HG03039 (cell line): Measurements from ENCODE around the gene PRSS16.
"Not testable (repeated sequence)": the region's sequence is repeated elsewhere in the genome, so short reads cannot be mapped to it uniquely, and the experiment has no call there.

ENCODE experiments used
- ATAC-seq: cut with Tn5 transposase; IDR thresholded peaks from one replicate; pipeline ENCODE4 v1.9.1; 2021; ENCODE audit warnings: mild to moderate bottlenecking, moderate library complexity; ENCODE audit not compliant: unreplicated experiment

Gene PRSS16

GRCh38 chr6:27247133-27247836 is at the start of gene PRSS16:
Gene PRSS16, plus strand, starts transcription at chr6:27247701. Its CDS starts 37 bp downstream, at chr6:27247738.
- no peak for ATAC-seq

DNA sequence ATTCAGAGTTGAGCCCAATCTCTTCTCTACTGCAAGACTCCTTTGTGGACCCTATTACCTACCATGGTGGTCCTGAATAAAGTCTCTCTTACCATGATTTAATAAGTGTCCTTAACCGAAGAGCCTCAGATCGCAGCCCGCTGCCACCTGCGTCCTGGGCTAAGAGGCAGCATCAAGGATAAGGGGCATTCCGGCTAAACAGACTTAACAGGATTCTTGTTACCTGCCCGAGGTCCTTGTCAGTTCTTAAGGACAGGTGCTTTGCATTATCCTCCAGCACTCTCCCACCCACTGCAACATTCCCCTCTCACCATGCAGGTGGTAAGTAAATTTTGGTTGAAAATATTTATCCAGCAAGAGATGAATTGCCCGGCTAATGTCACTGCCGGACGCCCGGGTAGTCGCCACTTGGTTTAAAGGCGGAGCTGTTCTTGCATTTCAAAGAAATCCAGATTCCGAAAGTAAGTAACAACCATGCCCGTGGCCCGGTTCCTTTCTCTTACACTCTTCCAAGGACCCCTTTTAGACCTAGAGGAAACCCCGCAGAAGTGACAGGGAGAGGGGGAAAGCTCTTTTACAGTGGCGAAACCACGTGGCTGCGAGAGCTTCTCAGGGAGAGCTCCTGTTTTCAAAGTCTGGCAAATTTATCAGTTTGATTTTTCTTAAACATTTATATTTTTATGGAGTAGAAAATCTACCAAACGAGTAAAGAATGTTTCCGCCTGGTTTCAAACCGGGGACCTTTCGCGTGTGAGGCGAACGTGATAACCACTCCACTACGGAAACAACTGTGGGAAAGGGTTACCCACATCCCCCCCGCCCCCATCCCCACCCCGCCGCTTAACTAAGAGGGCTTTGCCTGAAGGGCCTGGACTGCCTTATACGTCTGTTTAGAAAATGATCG is 41.9 kb upstream of the PRSS16 start:
- no peak for ATAC-seq

DNA sequence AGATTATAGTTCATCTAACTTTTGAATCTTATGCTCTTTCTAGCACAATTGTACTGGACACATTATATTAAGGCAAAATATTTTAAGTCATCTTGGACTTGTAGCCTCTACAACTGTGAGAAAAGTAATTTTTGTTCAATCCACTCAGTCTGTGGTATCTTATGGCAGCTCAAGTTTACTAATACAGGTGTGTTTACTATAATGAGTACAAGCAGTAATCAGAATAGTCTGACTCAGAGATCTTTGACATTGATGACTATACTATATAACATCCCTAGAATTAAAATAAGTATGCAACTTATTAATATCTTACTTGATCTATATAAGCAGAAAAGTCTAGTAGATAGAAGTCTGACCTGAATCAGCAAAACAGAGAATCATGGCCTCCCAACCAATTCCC is 40.7 kb upstream of the PRSS16 start:
- no peak for ATAC-seq

DNA sequence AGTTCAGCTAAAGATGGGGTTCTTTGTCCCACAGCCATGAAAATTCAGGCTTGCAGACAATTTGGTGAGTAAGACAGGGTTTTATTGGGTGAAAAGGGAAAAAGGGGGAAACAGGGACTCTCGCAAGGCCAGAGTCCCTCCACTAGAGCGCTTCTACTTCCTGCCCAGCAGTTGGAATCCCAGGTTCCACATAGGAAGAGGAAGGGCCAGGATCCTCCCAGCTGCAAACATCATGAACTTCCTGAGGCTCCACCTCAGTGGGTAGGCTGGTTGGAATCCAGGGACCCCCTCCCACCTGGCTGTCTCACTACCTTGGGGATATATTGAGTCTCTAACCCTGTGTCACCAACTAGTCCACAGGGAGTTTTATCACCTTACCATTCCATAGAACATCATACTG is 39.5 kb upstream of the PRSS16 start:
- ATAC-seq, result no peak

DNA sequence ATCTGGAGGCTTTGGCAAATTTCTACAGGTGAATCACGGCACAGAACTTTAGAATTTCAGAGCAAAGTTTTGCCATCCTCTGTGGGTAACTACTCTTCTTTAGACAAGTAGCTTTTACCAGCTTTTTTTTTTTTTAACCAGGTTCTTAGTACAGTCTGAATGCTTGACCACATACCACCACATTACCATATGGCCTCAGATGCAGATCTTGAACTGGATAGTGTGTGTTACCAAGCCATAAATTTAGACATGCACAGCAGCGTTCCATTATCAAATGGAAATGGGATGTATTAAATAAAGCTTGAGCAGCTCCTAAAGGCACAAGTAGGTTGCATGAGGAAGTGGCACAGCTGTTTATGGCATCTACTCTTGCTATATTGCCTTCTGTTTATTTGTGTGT is 38.3 kb upstream of the PRSS16 start:
- ATAC-seq, result no peak

DNA sequence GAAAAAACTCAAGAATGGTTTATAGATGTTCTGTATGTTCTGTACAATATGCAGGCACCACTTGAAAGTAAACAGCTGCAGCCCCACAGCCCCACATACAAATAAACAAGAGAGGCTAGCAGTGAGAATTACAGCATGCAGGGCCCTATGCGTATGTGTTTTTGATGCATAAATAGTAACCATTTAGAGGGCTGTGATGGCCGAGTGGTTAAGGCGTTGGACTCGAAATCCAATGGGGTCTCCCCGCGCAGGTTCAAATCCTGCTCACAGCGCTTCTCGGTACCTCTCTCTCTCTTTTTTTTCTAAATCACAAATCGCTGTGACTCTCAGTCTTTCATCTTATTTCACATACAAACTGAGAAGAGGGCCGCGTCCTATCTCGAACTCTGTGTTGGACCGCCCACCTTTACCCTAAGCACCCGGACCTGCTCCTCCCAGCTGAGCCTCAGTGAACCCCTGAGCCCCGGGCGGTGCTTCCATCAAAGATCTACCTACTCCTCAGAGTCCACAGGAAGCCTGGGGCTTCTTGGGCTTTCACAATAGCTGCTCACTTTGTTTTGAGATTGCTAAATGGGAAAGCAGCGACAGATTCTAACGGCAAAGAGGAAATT is 37.7 kb upstream of the PRSS16 start:
- no peak for ATAC-seq

GRCh38 chr6:27213091-27213517 is 34.4 kb upstream of the PRSS16 start:
- ATAC-seq, result not testable (repeated sequence)

- ATAC-seq, result no peak
Measured at GRCh38 chr6:27213544-27214125, 33.9 kb upstream of the PRSS16 start.

DNA sequence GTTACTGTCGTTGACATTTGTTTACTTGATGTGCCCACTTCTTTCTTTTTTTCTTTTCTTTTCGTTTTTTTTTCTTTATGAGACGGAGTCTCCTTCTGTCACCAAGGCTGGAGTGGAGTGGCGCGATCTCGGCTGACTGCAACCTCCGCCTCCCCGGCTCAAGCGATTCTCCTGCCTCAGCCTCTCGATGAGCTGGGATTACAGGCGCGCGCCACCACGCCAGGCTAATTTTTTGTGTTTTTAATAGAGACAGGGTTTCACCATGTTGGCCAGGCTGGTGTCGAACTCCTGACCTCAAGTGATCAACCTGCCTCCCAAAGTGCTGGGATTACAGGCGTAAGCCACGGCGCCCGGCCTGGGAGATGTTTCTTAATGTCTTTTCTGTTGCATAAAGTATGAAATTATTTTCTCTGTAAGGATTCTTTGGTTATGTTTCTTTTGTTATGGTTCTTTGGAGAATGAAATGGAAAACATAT is 33.3 kb upstream of the PRSS16 start:
- no peak for ATAC-seq

DNA sequence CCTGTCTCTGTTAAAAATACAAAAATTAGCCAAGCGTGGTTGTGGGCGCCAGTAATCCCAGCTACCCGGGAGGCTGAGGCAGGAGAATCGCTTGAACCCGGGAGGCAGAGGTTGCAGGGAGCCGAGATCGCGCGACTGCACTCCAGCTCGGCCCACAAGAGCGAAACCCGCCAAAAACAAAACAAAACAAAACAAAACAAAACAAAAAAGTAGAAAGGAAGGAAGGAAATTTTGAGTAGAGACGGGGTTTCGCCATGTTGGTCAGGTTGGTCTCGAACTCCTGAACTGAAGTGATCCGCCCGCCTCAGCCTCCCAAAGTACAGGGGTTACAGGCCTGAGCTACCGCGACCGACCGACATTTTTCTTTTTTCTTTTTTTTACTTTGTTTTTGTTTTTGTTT is 30.6 kb upstream of the PRSS16 start:
- ATAC-seq, result no peak

DNA sequence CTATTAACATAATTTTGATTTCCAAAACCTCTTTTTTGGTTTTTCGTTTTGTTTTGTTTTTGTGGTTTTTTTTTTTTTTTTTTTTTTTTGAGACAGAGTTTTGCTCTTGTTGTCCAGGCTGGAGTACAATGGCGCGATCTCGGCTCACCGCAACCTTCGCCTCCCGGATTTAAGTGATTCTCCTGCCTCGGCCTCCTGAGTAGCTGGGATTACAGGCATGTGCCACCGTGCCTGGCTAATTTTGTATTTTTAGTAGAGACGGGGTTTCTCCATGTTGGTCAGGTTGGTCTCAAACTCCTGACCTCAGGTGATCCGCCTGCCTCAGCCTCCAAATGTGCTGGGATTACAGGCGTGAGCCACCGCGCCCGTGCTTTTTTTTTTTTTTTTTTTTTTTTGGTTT is 24.5 kb upstream of the PRSS16 start:
- ATAC-seq, result not testable (repeated sequence)

GRCh38 chr6:27224729-27225128 is 22.8 kb upstream of the PRSS16 start:
- ATAC-seq, result no peak

DNA sequence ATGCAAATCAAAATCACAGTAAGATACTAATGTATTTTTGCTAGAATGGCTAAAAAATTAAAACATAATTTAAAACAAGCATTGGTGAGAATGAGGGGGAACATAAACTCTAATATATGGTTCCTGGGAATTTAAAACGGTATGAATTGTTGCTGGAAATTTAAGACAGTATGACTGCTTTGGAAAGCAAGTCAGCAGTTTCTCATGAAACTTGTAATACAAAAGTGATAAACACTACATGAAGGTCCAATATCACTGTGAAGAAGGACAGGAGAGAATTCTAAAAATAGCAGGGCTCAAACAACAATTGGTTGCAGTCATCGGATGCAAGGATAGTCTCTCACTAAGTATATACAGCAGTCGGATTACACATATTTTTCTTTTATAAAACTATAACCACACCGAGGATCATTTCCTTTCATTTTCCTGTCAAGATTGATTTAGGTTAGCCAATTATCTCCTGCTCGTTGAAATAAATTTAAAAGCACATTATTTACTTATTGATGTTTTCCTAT is 18.5 kb upstream of the PRSS16 start:
- ATAC-seq, result no peak

DNA sequence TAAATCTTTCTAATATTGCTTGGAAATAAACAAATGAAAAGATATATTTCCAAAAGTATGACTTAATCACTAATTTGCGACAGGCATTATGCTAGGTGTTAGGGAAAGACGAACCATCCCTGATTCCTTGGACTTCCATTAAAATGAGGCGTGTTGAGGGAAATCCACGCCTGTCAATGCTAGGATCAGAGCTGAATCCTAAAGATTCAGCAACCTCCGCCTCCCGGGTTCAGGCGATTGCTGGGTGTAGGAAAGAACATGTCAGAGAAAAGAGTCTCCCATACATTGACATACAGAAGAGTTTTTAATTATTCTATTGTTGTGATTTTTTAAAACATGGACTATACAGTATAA is 16.8 kb upstream of the PRSS16 start:
- no peak for ATAC-seq

- no peak for ATAC-seq
Measured at GRCh38 chr6:27234576-27234975, 12.9 kb upstream of the PRSS16 start.

GRCh38 chr6:27237089-27237803 is 10.3 kb upstream of the PRSS16 start:
- no peak for ATAC-seq

DNA sequence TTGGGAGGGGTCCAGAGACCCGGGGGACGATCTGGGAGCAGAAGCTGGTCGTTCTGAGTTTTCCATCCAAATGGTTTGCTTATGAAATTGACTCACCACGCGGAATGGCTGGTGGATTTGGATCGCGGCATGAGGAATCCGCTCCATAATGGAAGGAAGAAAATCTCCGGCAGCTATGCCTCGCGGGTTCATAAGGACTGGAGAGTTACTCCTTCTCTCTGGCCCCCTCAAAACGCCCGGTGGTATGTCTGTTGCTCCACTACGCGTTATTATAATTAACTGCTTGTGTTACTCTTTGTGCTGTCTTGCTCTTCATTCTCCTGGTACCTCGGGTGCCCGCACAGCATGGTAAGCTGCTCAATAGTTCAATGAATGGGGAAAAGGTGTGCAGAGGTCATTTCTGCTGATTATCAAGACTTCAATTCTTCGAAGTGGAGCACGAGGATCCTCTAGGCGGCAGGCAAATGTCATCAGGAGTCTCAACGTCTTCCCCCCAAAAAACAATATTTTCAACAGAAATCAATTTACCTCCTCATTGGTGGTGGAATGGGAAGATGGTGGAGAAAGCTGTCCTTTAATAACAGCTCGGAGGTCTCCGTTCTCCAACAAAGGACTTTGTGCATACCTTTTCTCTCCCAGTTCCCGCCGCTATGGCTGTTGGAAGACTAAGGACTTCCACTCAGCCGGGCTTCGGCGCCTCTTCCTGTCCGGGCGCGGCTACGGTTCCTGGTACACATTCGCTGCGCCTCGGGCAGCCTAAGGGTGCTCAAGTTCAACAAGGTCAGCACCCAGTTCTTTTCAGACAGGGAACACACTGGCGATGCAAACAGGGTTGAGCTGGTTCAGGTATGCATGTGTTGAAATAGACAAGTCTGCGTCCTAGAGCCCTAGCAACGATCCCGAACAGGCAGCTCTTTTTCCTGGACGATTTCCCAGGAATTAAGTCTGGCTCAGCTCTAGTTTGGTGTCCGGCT is 9.2 kb upstream of the PRSS16 start:
- ATAC-seq, result no peak

DNA sequence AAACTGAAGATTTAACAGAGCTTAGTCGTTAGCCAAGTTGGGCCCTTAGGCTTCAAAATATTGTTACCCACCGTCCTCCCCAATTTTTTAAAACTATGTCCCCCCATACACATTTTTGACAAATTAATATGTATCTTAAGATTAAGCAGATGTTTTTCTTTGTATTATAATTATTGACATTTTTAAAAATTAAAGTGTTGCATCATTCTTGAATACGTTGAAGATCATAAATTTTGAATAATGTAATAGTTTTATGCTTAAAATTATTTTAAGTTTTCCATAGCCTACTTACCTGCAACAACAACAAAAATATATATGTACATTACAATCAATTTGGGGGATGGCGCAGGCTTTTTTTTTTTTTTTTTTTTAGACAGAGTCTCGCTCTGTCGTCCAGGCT is 8.2 kb upstream of the PRSS16 start:
- ATAC-seq, result no peak

DNA sequence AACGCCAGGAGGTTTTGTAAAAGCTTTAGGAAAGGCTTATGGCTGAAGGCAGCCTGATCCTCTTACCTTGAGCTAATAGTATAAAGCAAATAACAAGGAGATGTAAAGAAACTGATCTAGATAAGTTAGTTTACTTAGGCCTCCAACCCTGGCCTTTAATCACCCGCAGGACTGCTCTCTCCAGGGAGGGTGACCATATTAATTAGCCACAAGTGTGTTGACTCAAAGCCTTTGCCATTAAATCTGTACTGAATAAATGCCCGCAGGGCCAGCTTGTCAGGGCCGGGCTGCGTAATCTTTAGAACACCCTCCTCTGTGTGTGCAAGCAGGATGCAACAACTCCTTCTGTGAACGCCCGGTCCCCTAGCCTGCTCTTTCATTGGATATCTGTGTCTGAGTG is 6.1 kb upstream of the PRSS16 start:
- no peak for ATAC-seq
